Cardiac muscle cell (in vitro differentiated cells and primary cell): ENCODE measurements around the gene SERPINB11. TPM values are rescaled to one million over a fixed set of nuclear protein-coding genes. Genes with fewer than 3 reads are reported as not detected.
A peak's percentile ranks its signal among the peaks of the same experiment; 100 is the strongest.

ENCODE experiments used
- DNase-seq, 2 donors: peaks; one replicate each; pipeline versions ENCODE4 v3.0.0 to v3.0.0-alpha.2; 2010 to 2017; ENCODE audit warnings: low read depth in 1 of 2, low spot score in 1 of 2
- H3K27ac ChIP-seq: fragments of 200-600 bp; sonication (generic); 2 replicates; pipeline ENCODE4 v1.5.1; 2016
- H3K27me3 ChIP-seq: fragments of 200-600 bp; sonication (generic); 2 replicates; pipeline ENCODE4 v1.6.0; 2016; ENCODE audit warnings: control low read depth
- H3K36me3 ChIP-seq: fragments of 200-600 bp; sonication (generic); 2 replicates; pipeline ENCODE4 v1.5.1; 2016; ENCODE audit warnings: control low read depth
- H3K4me1 ChIP-seq: fragments of 200-600 bp; sonication (generic); 2 replicates; pipeline ENCODE4 v1.8.1; 2017; ENCODE audit warnings: low read depth, mild to moderate bottlenecking, mixed run types
- H3K4me3 ChIP-seq: fragments of 200-600 bp; sonication (generic); 2 replicates; pipeline ENCODE4 v1.5.1; 2016; ENCODE audit warnings: mild to moderate bottlenecking
- H3K9me3 ChIP-seq: fragments of 200-600 bp; sonication (generic); 2 replicates; pipeline ENCODE4 v1.5.1; 2017; ENCODE audit warnings: low read depth, mild to moderate bottlenecking, control low read depth
- polyA plus RNA-seq: library from polyadenylated mRNA; unstranded; fragments of >200 nt; fragmentation: Nextera tagmentation; extraction: Ambion mirVana; gene quantifications from 2 replicates; pipeline ENCODE4 v1.2.1, GENCODE V29; 2016
- total RNA-seq: library from RNA; depleted of rRNA; stranded (reverse); fragments of >200 nt; gene quantifications from 2 replicates; pipeline ENCODE4 v1.2.3, GENCODE V29; 2016
- TF ChIP-seq, protein P1 (sequence below): IDR thresholded peaks from 2 replicates; pipeline ENCODE4 v1.5.1; 2012; ENCODE audit warnings: low read depth, mild to moderate bottlenecking, low read length

SERPINB11 gene
- total and polyA plus RNA-seq, 2 experiments from 2014 or later, result not detected

DNA sequence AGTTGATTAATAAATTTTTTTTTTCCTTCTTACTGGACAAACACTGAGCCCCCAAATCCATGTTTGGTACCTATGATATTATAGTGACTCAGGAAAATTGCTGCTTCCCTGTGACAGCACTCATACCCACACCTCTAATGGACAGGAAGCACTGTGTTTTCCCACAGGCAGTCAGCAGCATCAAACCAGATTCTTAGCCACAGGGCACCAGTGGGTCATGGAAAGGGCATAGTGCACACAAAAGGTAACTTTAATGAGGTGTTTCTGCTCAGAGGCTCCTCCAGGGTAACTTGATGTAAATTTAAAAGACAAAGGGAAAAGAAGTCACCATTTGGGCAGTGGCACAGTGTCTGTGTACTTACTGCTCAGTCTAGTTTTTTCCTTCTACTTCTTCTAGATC, 34.1 kb downstream of the SERPINB11 start:
- H3K27ac ChIP-seq, result no peak overlapping the region
- H3K4me3 ChIP-seq, result no peak overlapping the region
- no peaks in the 10 kb centered on the region for H3K4me1 ChIP-seq
- no peaks in the 10 kb centered on the region for H3K9me3 ChIP-seq
- H3K36me3 ChIP-seq, result no peaks in the 10 kb centered on the region
- TF ChIP-seq, protein P1, sequence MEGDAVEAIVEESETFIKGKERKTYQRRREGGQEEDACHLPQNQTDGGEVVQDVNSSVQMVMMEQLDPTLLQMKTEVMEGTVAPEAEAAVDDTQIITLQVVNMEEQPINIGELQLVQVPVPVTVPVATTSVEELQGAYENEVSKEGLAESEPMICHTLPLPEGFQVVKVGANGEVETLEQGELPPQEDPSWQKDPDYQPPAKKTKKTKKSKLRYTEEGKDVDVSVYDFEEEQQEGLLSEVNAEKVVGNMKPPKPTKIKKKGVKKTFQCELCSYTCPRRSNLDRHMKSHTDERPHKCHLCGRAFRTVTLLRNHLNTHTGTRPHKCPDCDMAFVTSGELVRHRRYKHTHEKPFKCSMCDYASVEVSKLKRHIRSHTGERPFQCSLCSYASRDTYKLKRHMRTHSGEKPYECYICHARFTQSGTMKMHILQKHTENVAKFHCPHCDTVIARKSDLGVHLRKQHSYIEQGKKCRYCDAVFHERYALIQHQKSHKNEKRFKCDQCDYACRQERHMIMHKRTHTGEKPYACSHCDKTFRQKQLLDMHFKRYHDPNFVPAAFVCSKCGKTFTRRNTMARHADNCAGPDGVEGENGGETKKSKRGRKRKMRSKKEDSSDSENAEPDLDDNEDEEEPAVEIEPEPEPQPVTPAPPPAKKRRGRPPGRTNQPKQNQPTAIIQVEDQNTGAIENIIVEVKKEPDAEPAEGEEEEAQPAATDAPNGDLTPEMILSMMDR, result no peak
- no peaks in the 10 kb centered on the region for H3K27me3 ChIP-seq
- no peak for DNase-seq

DNA sequence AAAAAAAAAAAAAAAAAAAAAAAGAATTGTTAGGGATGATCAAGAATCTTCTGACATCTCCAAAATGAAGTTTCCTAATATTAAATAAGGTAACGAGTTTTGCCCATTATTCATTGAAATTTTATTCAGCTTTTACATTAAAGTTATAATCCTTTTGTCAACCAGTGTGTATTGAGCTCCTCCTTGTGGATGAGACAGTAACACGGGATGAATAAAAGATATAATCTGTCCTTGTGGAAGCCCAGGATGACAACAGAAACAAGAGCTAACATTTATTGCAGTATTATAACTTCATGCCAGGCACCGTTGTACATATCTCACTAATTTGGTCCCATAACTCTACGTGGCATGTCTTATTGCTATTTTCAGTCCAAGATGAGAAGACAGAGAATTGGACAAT, 39.0 kb downstream of the SERPINB11 start:
- no peak overlapping the region for H3K4me3 ChIP-seq
- TF ChIP-seq, protein P1, result peak; percentile 20
- DNase-seq, result peak in 1 of 2 donors; percentile 6
- no peaks in the 10 kb centered on the region for H3K4me1 ChIP-seq
- H3K36me3 ChIP-seq, result no peaks in the 10 kb centered on the region
- no peaks in the 10 kb centered on the region for H3K27me3 ChIP-seq
- H3K9me3 ChIP-seq, result no peaks in the 10 kb centered on the region
- no peak overlapping the region for H3K27ac ChIP-seq

DNA sequence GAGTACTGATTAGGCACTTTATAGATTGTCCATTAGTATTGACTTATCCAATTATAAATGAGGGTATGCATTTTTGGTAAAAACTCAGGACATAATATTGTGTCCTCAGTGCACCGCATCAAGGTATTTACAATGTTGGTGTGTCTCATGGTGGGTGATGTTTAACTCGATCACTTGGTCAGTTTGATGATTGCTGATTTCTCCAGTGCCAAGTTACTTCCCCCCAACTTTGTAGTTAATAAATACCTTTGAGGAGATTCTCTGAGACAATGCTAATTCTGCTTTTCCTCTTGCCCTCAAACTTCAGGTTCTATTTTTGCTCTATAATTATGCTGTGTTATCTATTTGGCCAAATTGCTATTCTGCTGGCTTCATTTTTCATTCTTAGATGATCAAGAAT, 44.2 kb downstream of the SERPINB11 start:
- Histone ChIP-seq H3K4me3 (no peak overlapping the region), H3K27ac (no peak overlapping the region), H3K9me3 (no peaks in the 10 kb centered on the region), H3K27me3 (no peaks in the 10 kb centered on the region), H3K36me3 (no peaks in the 10 kb centered on the region), H3K4me1 (no peaks in the 10 kb centered on the region)
- TF ChIP-seq, protein P1, result no peak
- DNase-seq, result no peak

DNA sequence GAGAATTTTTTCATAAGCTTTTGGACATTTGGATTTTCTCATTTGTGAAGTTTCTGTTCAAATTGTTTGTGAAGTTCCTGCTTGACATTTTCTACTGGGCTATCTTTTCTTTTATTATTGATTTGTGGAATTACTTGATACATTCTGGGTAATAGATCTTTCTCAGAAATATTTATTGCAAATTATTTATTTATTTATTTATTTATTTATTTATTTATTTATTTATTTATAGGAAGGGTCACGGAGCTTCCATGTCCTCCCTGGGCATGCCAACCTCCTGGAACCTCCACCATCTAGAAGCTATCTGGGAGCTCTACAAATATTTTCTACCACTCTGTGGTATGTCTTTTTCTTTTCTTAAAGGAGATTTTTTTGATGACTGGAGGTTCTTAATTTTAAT, 46.7 kb downstream of the SERPINB11 start:
- Histone ChIP-seq H3K27ac (no peak overlapping the region), H3K9me3 (no peaks in the 10 kb centered on the region), H3K27me3 (no peaks in the 10 kb centered on the region), H3K4me3 (no peak overlapping the region), H3K4me1 (no peaks in the 10 kb centered on the region), H3K36me3 (no peaks in the 10 kb centered on the region)
- TF ChIP-seq, protein P1, result no peak
- DNase-seq, result no peak

DNA sequence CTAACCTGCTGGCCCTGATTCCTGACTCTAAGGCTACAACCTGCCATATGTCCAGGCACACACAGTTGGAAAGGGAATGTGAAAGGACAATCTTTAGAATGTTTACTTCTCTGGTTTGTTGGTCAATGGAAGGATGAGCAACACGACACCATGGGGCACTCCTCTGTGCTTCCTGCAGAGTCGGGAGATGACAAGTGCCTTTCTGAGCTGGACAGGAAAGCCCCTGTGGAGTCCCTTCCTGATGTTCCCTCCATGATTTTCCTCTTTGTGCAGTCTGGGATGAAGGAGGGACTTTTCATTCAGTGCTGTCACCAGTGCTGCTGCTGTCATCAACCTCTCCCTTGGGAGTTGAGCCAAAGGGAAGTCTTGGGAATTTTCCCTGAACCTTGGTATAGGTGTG, 49.9 kb downstream of the SERPINB11 start:
- Histone ChIP-seq H3K27me3 (no peaks in the 10 kb centered on the region), H3K4me1 (no peaks in the 10 kb centered on the region), H3K36me3 (no peaks in the 10 kb centered on the region), H3K27ac (no peak overlapping the region), H3K9me3 (no peaks in the 10 kb centered on the region), H3K4me3 (no peak overlapping the region)
- no peak for DNase-seq
- TF ChIP-seq, protein P1, result no peak

DNA sequence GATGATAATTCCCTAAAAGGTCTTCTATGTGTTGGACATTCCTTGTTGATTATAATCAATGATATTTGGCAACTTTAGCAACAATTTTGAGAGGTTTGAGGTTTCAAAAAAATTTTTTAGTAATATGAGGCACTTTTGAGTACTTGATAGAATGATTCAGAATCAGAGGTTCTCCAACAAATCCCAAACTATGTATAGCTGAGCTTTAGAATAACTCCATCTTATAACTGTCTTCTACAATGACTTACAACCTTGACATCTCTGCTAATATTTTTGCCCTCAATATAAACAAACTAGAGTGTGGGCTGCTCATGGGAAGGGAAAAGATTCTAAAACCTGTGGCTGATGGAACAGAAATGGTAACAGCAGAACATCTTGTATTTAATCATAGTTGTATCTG, 50.9 kb downstream of the SERPINB11 start:
- Histone ChIP-seq H3K9me3 (no peaks in the 10 kb centered on the region), H3K4me3 (no peak overlapping the region), H3K36me3 (no peaks in the 10 kb centered on the region), H3K27me3 (no peaks in the 10 kb centered on the region), H3K27ac (no peak overlapping the region), H3K4me1 (no peaks in the 10 kb centered on the region)
- no peak for DNase-seq
- TF ChIP-seq, protein P1, result no peak
